ENCODE results near the gene CANX. TPM values are rescaled to one million over a fixed set of nuclear protein-coding genes. Genes with fewer than 3 reads are reported as not detected.

Gene CANX
- total and polyA plus RNA-seq, 9 of the 15 experiments (the other 6 are each of a cell fraction or from before 2014, with no cell fraction given) = 155 to 893 (median 589) TPM

DNA sequence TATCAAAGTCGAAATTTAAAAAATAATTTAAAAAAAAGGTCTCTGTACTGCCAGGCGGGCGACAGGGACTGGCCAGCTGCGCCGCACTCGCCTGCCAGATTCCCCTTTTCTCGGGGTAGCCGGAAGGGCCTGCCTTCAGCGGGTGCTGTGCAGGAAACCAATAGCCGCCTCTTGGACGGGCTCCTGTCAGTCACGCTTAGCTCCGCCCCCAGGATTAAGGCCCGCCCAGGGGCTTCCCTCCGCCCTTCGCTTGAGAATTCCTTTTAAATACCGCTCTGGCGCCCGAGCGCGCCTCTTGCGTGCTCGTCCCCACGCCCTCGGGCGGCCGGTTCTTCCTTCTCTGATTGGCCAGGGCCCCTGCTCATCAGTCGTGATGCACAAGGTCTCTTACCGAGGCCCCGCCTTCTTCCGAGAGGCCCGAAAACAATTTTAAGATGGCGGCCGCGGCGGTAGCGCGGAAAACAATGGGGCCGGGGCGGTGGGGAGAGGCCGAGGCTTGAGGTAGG lies 33.7 kb downstream of the CANX start, which contains the start of gene MAML1 (continued):
- TF ChIP-seq, protein P1, sequence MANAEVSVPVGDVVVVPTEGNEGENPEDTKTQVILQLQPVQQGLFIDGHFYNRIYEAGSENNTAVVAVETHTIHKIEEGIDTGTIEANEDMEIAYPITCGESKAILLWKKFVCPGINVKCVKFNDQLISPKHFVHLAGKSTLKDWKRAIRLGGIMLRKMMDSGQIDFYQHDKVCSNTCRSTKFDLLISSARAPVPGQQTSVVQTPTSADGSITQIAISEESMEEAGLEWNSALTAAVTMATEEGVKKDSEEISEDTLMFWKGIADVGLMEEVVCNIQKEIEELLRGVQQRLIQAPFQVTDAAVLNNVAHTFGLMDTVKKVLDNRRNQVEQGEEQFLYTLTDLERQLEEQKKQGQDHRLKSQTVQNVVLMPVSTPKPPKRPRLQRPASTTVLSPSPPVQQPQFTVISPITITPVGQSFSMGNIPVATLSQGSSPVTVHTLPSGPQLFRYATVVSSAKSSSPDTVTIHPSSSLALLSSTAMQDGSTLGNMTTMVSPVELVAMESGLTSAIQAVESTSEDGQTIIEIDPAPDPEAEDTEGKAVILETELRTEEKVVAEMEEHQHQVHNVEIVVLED (CRISPR knock-in tag; IDR thresholded peaks at IDR 0.05) = peak; percentile 94
- TF ChIP-seq PPARD (CRISPR knock-in tag; IDR thresholded peaks at IDR 0.05) (no peak), ZNF431 (CRISPR knock-in tag; IDR thresholded peaks at IDR 0.05) (0 out of 2 replicates have a peak, but pooled peaks have one; percentile 26), TCF7L2 (IDR thresholded peaks at IDR 0.05; ENCODE audit: low read depth, low read length) (0 out of 2 replicates have a peak, but pooled peaks have one; percentile 26), ZNF780A (CRISPR knock-in tag; IDR thresholded peaks at IDR 0.05) (no peak), XRCC3 (IDR thresholded peaks at IDR 0.05) (no peak)
- TF ChIP-seq, protein P2, sequence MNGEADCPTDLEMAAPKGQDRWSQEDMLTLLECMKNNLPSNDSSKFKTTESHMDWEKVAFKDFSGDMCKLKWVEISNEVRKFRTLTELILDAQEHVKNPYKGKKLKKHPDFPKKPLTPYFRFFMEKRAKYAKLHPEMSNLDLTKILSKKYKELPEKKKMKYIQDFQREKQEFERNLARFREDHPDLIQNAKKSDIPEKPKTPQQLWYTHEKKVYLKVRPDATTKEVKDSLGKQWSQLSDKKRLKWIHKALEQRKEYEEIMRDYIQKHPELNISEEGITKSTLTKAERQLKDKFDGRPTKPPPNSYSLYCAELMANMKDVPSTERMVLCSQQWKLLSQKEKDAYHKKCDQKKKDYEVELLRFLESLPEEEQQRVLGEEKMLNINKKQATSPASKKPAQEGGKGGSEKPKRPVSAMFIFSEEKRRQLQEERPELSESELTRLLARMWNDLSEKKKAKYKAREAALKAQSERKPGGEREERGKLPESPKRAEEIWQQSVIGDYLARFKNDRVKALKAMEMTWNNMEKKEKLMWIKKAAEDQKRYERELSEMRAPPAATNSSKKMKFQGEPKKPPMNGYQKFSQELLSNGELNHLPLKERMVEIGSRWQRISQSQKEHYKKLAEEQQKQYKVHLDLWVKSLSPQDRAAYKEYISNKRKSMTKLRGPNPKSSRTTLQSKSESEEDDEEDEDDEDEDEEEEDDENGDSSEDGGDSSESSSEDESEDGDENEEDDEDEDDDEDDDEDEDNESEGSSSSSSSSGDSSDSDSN (IDR thresholded peaks at IDR 0.05; ENCODE audit: borderline replicate concordance in 1 of 2, low read depth in 2 of 2, low read length in 2 of 2) = no peak
